A549 (cell line): ENCODE results near the gene FGF23. TPM values are rescaled to one million over a fixed set of nuclear protein-coding genes. Genes with fewer than 3 reads are reported as not detected.

Experiments used
- ATAC-seq, 2 experiments: fragments of 200-7000 bp in 1 of 2; fragments of >200 bp in 1 of 2; cut with Nextera tagmentation in 1 of 2; cut with Tn5 transposase in 1 of 2; 3 replicates each; pipeline versions ENCODE4 v1.8.0 to v1.9.1; 2018 to 2020; ENCODE audit warnings: mild to moderate bottlenecking in 1 of 2, moderate library complexity in 1 of 2
- CTCF ChIA-PET: fragments of 300-600 bp; sonication (Branson Sonifier 250); formaldehyde crosslinking; extraction: SDS; loops from one replicate; lab custom pipeline; 2021; ENCODE audit warnings: antibody characterized with exemption, inconsistent platforms; lab: Yijun Ruan, JAX
- POLR2A ChIA-PET: fragments of 350-600 bp; formaldehyde crosslinking; extraction: SDS; loops from one replicate; lab custom pipeline; 2021; ENCODE audit warnings: antibody characterized with exemption, inconsistent platforms; lab: Yijun Ruan, JAX
- DNase-seq, 2 experiments: peaks; one replicate each; pipeline versions ENCODE4 v3.0.0 to v3.0.0-alpha.2; 2011 to 2016; ENCODE audit warnings: low read depth in 1 of 2, low spot score in 1 of 2
- FAIRE-seq: peaks from 2 replicates; lab custom pipeline; 2011; peaks lifted over from hg19 to GRCh38; lab: Jason Lieb, UNC
- H3K27ac ChIP-seq, 2 experiments: fragments of >200 bp; sonication (Bioruptor Twin); formaldehyde crosslinking; 3 replicates each; pipeline ENCODE4 v1.5.1; 2016 to 2017
- H3K4me1 ChIP-seq: fragments of >200 bp; sonication (Bioruptor Twin); formaldehyde crosslinking; 3 replicates; pipeline ENCODE4 v1.6.1; 2016
- H3K4me2 ChIP-seq: fragments of >200 bp; sonication (Bioruptor Twin); formaldehyde crosslinking; 3 replicates; pipeline ENCODE4 v1.6.1; 2016
- H3K4me3 ChIP-seq: fragments of >200 bp; sonication (Bioruptor Twin); formaldehyde crosslinking; 3 replicates; pipeline ENCODE4 v1.5.1; 2016
- H3K9me3 ChIP-seq: fragments of >200 bp; sonication (Bioruptor Twin); formaldehyde crosslinking; 3 replicates; pipeline ENCODE4 v1.6.1; 2016
- BCL3 ChIP-seq: fragments of >200 bp; sonication (Bioruptor Twin); formaldehyde crosslinking; IDR thresholded peaks from 3 replicates; pipeline ENCODE4 v1.6.1; 2016
- CHD2 ChIP-seq: fragments of 150-350 bp; IDR thresholded peaks from 2 replicates; pipeline ENCODE4 v1.6.1; 2014; ENCODE audit warnings: low read length; ENCODE audit not compliant: partially characterized antibody
- FOXS1 ChIP-seq: fragments of 250-450 bp; sonication (Bioruptor Pico); IDR thresholded peaks from 2 replicates; pipeline ENCODE4 v1.5.0; 2020; ENCODE audit warnings: mild to moderate bottlenecking, moderate library complexity
- MAFK ChIP-seq: fragments of 450-650 bp; IDR thresholded peaks from 2 replicates; pipeline ENCODE4 v1.6.1; 2014; ENCODE audit not compliant: partially characterized antibody
- MYC ChIP-seq: IDR thresholded peaks from 2 replicates; pipeline ENCODE4 v1.6.1; 2012; ENCODE audit warnings: mild to moderate bottlenecking, inconsistent platforms, low read length, improper control_type of control experiment, borderline replicate concordance
- PHF8 ChIP-seq: fragments of 200-600 bp; sonication (generic); IDR thresholded peaks from 2 replicates; pipeline ENCODE4 v1.6.1; 2016; ENCODE audit warnings: low read depth, mild to moderate bottlenecking, antibody characterized with exemption, moderate library complexity, borderline replicate concordance
- POLR2A ChIP-seq: IDR thresholded peaks from 2 replicates; pipeline ENCODE4 v1.6.1; 2012; ENCODE audit warnings: mild to moderate bottlenecking, low read length
- RFX5 ChIP-seq: fragments of 450-650 bp; IDR thresholded peaks from 2 replicates; pipeline ENCODE4 v1.7.1; 2014; ENCODE audit warnings: antibody characterized with exemption, mild to moderate bottlenecking, moderate library complexity
- ZSCAN20 ChIP-seq: fragments of 250-450 bp; sonication (Bioruptor Pico); IDR thresholded peaks from 2 replicates; pipeline ENCODE4 v1.8.0; 2022; ENCODE audit warnings: mild to moderate bottlenecking, moderate library complexity
- WGBS: methylation state at CpG from one replicate; pipeline ENCODE4 v1.1.6; 2017; ENCODE audit errors: missing lambda C conversion rate; 5-methylcytosine and 5-hydroxymethylcytosine counted together
- polyA plus RNA-seq, 4 experiments: library from polyadenylated mRNA; depleted of rRNA in 3 of 4; stranded (reverse); fragments of >200 nt; fragmentation: RNase III in 1 of 4; extraction: RNeasy Plus Mini Kit Qiagen cat#74134 plus additional on column Dnase treatment in 1 of 4; gene quantifications; 2 replicates in 3 of 4; 3 replicates in 1 of 4; pipeline ENCODE4 v1.2.3, GENCODE V29; 2011 to 2017

Gene FGF23
- polyA plus RNA-seq, 2 of the 4 experiments (the other 2 are of a cell fraction), result not detected

DNA sequence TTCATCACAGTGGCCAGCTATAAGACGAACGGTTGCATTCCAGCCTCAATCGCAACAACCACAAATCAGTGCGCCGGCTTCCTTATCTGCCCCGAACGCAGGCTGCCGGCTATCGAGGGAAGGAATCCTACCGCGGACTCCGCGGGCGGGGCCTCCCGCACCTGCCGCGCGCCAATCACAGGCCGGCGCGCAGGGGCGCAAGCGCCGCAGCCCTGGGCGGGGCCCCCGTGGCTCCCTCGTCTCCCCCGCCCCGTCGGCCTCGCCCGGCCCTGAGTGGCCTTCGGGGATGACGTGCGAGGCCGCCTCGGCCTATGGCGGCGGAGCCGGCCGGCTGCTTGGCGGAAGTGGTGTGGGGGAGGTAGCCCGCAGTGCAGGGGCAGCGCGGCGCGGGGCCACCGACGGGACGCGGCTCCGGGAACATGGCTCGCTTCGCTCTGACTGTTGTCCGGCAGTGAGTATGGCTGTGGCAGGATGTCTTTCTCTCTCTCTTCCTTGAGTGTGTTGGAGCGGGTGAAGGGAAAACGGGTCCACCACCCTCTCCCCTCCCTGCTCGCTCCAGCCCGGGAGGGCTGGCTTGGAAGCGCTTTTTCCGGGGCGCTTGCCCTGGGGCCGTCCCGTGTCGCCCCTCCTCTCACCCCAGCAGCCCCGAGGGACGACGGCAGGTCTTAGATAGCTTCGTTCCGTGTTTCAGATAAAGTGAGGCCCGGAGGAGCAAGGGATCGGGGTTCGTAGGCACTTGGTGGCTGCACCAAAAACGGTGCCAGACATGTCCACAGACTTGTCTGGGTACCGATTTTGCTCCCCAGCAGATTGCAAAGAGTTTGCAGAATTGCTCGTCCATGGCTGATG is 58.4 kb downstream of the FGF23 start, which contains the start of gene TIGAR (continued):
- 0 out of 2 replicates have a peak, but pooled peaks have one; percentile 3 for TF ChIP-seq MYC
- TF ChIP-seq RFX5, result peak; percentile 69; the same call in 1 of the 2 replicates
- TF ChIP-seq MAFK, result no peak
- TF ChIP-seq FOXS1 (CRISPR knock-in tag), result no peak

- no peak for FAIRE-seq
- ATAC-seq, result peak; percentile 68
- Histone ChIP-seq H3K9me3 (no peaks in the 10 kb centered on the region), H3K27ac (peak overlapping the region; percentile 84 to 89)
- DNase-seq, result peak in 1 of 2 experiments; percentile 25
- peak; percentile 64 for TF ChIP-seq PHF8
- 0 out of 2 replicates have a peak, but pooled peaks have one; percentile 20 for TF ChIP-seq MYC
- TF ChIP-seq BCL3, result no peak
- no peak for TF ChIP-seq POLR2A
- TF ChIP-seq ZSCAN20 (CRISPR knock-in tag), result no peak
- peak; percentile 7 for TF ChIP-seq CHD2
- TF ChIP-seq, all 56 proteins: peak for 3
- H3K4me3 ChIP-seq, result peak overlapping the region; percentile 80
- POLR2A ChIA-PET, result interaction anchor here (1.1 to 1.3 kb wide), 2 partner anchors 12 to 44 kb away, joined by 3 to 6 read pairs; no protein-coding TSS in a partner anchor
- CTCF ChIA-PET, result no interaction called here
- 3% methylated on average over 13 of the region's 13 CpGs for WGBS
- H3K4me2 ChIP-seq, result peak overlapping the region; percentile 99
- peaks cover 13% of the 10 kb centered on the region for H3K4me1 ChIP-seq
These were observed 59.0 kb downstream of the FGF23 start for GRCh38 chr12:4320497-4320852.

Other genes starting within 250 kb of the FGF23 start
- 0.18 and 0.20 TPM in 2 replicates for gene CCND2, start 106.0 kb downstream of the FGF23 start, polyA plus RNA-seq (2011; rRNA removed)
- not detected in 3 replicates for gene CCND2, start 106.0 kb downstream of the FGF23 start, polyA plus RNA-seq (2017; fragmentation: RNase III; extraction: RNeasy Plus Mini Kit Qiagen cat#74134 plus additional on column Dnase treatment)
- gene TIGAR, start 58.5 kb downstream of the FGF23 start, polyA plus RNA-seq (2011; rRNA removed), result 30.0 and 50.9 TPM in 2 replicates
- gene TIGAR, start 58.5 kb downstream of the FGF23 start, polyA plus RNA-seq (2017; fragmentation: RNase III; extraction: RNeasy Plus Mini Kit Qiagen cat#74134 plus additional on column Dnase treatment), result 24.5 to 30.6 TPM (median 25.2 TPM) in 3 replicates
- gene FGF6, start 66.1 kb upstream of the FGF23 start, polyA plus RNA-seq (2011; rRNA removed), result not detected in 2 replicates
- gene FGF6, start 66.1 kb upstream of the FGF23 start, polyA plus RNA-seq (2017; fragmentation: RNase III; extraction: RNeasy Plus Mini Kit Qiagen cat#74134 plus additional on column Dnase treatment), result not detected in 3 replicates
- gene RAD51AP1, start 159.2 kb upstream of the FGF23 start, polyA plus RNA-seq (2011; rRNA removed), result 28.8 and 56.7 TPM in 2 replicates
- gene RAD51AP1, start 159.2 kb upstream of the FGF23 start, polyA plus RNA-seq (2017; fragmentation: RNase III; extraction: RNeasy Plus Mini Kit Qiagen cat#74134 plus additional on column Dnase treatment), result 26.5 to 32.1 TPM (median 30.6 TPM) in 3 replicates
- gene DYRK4, start 182.5 kb upstream of the FGF23 start, polyA plus RNA-seq (2011; rRNA removed), result 84.5 and 90.6 TPM in 2 replicates
- 36.5 to 42.7 TPM (median 40.3 TPM) in 3 replicates for gene DYRK4, start 182.5 kb upstream of the FGF23 start, polyA plus RNA-seq (2017; fragmentation: RNase III; extraction: RNeasy Plus Mini Kit Qiagen cat#74134 plus additional on column Dnase treatment)